ENCODE data around the gene ERH. TPM values are rescaled to one million over a fixed set of nuclear protein-coding genes. Genes with fewer than 3 reads are reported as not detected.

ERH gene
- total RNA-seq (100 to 1,000 TPM; 134 to 158 TPM), polyA plus RNA-seq (ENCODE audit: insufficient read length in 6 of 6) (100 to 1,000 TPM; 265 to 309 (median 288) TPM)
- long read RNA-seq, donor 1, transcript ERH-203 (4 exons, 1,124 nt) = major isoform, 307 of 331 reads
- long read RNA-seq, donor 1, transcript ERH-202 (3 exons, 586 nt) = minor isoform, 6 of 331 reads
- long read RNA-seq, donor 1, partial matches to known transcripts = 15 of 331 reads
- long read RNA-seq, donor 1, other reads (novel, unspliced or antisense) = 0 of 331 reads
- long read RNA-seq, donor 2, transcript ERH-202 (3 exons, 586 nt) = minor isoform, 10 of 509 reads
- long read RNA-seq, donor 2, transcript ERH-203 (4 exons, 1,124 nt) = major isoform, 233 of 509 reads
- long read RNA-seq, donor 2, partial matches to known transcripts = 264 of 509 reads
- long read RNA-seq, donor 2, other reads (novel, unspliced or antisense) = 0 of 509 reads
- long read RNA-seq, donor 3, transcript ERH-203 (4 exons, 1,124 nt) = major isoform, 273 of 287 reads
- long read RNA-seq, donor 3, partial matches to known transcripts = 11 of 287 reads
- long read RNA-seq, donor 3, other reads (novel, unspliced or antisense) = 0 of 287 reads
- long read RNA-seq, donor 4, transcript ERH-203 (4 exons, 1,124 nt) = major isoform, 10 of 13 reads
- long read RNA-seq, donor 4, partial matches to known transcripts = 0 of 13 reads
- long read RNA-seq, donor 4, other reads (novel, unspliced or antisense) = 3 of 13 reads
- long read RNA-seq, donor 5, transcript ERH-203 (4 exons, 1,124 nt) = major isoform, 194 of 225 reads
- long read RNA-seq, donor 5, transcript ERH-202 (3 exons, 586 nt) = minor isoform, 10 of 225 reads
- long read RNA-seq, donor 5, partial matches to known transcripts = 10 of 225 reads
- long read RNA-seq, donor 5, other reads (novel, unspliced or antisense) = 11 of 225 reads
- long read RNA-seq, donor 6, transcript ERH-202 (3 exons, 586 nt) = minor isoform, 14 of 308 reads
- long read RNA-seq, donor 6, transcript ERH-203 (4 exons, 1,124 nt) = major isoform, 287 of 308 reads
- long read RNA-seq, donor 6, partial matches to known transcripts = 7 of 308 reads
- long read RNA-seq, donor 6, other reads (novel, unspliced or antisense) = 0 of 308 reads
- long read RNA-seq, donor 7, transcript ERH-203 (4 exons, 1,124 nt) = major isoform, 120 of 128 reads
- long read RNA-seq, donor 7, partial matches to known transcripts = 6 of 128 reads
- long read RNA-seq, donor 7, other reads (novel, unspliced or antisense) = 0 of 128 reads
- long read RNA-seq, donor 8, transcript ERH-203 (4 exons, 1,124 nt) = major isoform, 152 of 159 reads
- long read RNA-seq, donor 8, partial matches to known transcripts = 6 of 159 reads
- long read RNA-seq, donor 8, other reads (novel, unspliced or antisense) = 0 of 159 reads
- long read RNA-seq, donor 9, partial matches to known transcripts = 0 of 2 reads
- long read RNA-seq, donor 9, other reads (novel, unspliced or antisense) = 0 of 2 reads
- long read RNA-seq, donor 10, transcript ERH-203 (4 exons, 1,124 nt) = major isoform, 6 of 6 reads
- long read RNA-seq, donor 10, partial matches to known transcripts = 0 of 6 reads
- long read RNA-seq, donor 10, other reads (novel, unspliced or antisense) = 0 of 6 reads
- long read RNA-seq, donor 11, transcript ERH-202 (3 exons, 586 nt) = minor isoform, 8 of 438 reads
- long read RNA-seq, donor 11, transcript ERH-203 (4 exons, 1,124 nt) = major isoform, 233 of 438 reads
- long read RNA-seq, donor 11, partial matches to known transcripts = 192 of 438 reads
- long read RNA-seq, donor 11, other reads (novel, unspliced or antisense) = 5 of 438 reads
- long read RNA-seq, donor 12, transcript ERH-203 (4 exons, 1,124 nt) = major isoform, 162 of 187 reads
- long read RNA-seq, donor 12, partial matches to known transcripts = 17 of 187 reads
- long read RNA-seq, donor 12, other reads (novel, unspliced or antisense) = 5 of 187 reads

GRCh38 chr14:69398053-69398817 is at the start of gene ERH, which contains the start of gene SLC39A9:
Gene ERH (minus strand): TSS chr14:69398299. CDS start chr14:69398233, 66 bp downstream.
Gene SLC39A9 (plus strand): TSS chr14:69398692. CDS start chr14:69399370, 678 bp downstream.
- ATAC-seq = peak; percentile 96
- Histone ChIP-seq H3K9me3 (no peaks in the 10 kb centered on the region), H3K27ac (peak within 1 kb of the TSS; percentile 89 to 95), H3K27me3 (no peaks in the 10 kb centered on the region), H3K4me1 (peaks cover 33 to 55% of the 10 kb centered on the region in 2 donors), H3K4me3 (peak within 1 kb of the TSS; percentile 84 to 91), H3K36me3 (peaks cover 0 to 30% of the 10 kb centered on the region in 2 donors)
- intact Hi-C loops (cut with DNase I) = no loop called here
- DNase-seq = peak; percentile 95 to 99 (median 98)
- TF ChIP-seq, protein P1, sequence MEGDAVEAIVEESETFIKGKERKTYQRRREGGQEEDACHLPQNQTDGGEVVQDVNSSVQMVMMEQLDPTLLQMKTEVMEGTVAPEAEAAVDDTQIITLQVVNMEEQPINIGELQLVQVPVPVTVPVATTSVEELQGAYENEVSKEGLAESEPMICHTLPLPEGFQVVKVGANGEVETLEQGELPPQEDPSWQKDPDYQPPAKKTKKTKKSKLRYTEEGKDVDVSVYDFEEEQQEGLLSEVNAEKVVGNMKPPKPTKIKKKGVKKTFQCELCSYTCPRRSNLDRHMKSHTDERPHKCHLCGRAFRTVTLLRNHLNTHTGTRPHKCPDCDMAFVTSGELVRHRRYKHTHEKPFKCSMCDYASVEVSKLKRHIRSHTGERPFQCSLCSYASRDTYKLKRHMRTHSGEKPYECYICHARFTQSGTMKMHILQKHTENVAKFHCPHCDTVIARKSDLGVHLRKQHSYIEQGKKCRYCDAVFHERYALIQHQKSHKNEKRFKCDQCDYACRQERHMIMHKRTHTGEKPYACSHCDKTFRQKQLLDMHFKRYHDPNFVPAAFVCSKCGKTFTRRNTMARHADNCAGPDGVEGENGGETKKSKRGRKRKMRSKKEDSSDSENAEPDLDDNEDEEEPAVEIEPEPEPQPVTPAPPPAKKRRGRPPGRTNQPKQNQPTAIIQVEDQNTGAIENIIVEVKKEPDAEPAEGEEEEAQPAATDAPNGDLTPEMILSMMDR (IDR thresholded peaks at IDR 0.05) = no peak

- Histone ChIP-seq H3K36me3 (peaks cover 0 to 19% of the 10 kb centered on the region in 2 donors), H3K4me1 (peaks cover 0 to 6% of the 10 kb centered on the region in 2 donors), H3K4me3 (no peak overlapping the region), H3K27me3 (no peaks in the 10 kb centered on the region), H3K9me3 (no peaks in the 10 kb centered on the region), H3K27ac (no peak overlapping the region)
- no peak for DNase-seq
- intact Hi-C loops (cut with DNase I) = no loop called here
- TF ChIP-seq, protein P1 (IDR thresholded peaks at IDR 0.05) = no peak
- ATAC-seq = no peak
Measured at GRCh38 chr14:69443296-69443805, 45.3 kb upstream of the ERH start.

DNA sequence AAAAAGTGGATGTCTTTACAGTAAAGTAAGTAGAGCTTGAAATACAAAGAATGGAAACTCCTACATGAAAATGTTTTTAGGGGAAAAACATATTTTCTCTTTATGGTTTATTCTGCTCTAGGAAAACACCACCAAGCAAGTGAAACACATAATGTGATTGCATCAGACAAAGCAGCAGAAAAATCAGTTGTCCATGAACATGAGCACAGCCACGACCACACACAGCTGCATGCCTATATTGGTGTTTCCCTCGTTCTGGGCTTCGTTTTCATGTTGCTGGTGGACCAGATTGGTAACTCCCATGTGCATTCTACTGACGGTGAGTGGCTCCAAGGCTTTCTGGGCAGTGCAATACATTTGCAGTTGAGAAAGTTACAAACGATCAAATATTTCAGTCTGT is 43.8 kb upstream of the ERH start:
- peaks cover 0 to 6% of the 10 kb centered on the region in 2 donors for H3K4me1 ChIP-seq
- no peaks in the 10 kb centered on the region for H3K27me3 ChIP-seq
- H3K36me3 ChIP-seq = peaks cover 0 to 19% of the 10 kb centered on the region in 2 donors
- TF ChIP-seq, protein P1 (IDR thresholded peaks at IDR 0.05) = no peak
- no peak overlapping the region for H3K4me3 ChIP-seq
- ATAC-seq (no peak), DNase-seq (no peak)
- no peak overlapping the region for H3K27ac ChIP-seq
- intact Hi-C loops (cut with DNase I) = no loop called here
- H3K9me3 ChIP-seq = no peaks in the 10 kb centered on the region

Measured in left lung (tissue), 14 donors.